Colon (tissue), 2 donors: Measurements from ENCODE around the gene TTC6.

ENCODE experiments used
- FAIRE-seq: peaks from 2 replicates; lab custom pipeline; 2012; peaks lifted over from hg19 to GRCh38; lab: Jason Lieb, UNC
- donor health status: control.
- donor health status: control.

TTC6 gene

DNA sequence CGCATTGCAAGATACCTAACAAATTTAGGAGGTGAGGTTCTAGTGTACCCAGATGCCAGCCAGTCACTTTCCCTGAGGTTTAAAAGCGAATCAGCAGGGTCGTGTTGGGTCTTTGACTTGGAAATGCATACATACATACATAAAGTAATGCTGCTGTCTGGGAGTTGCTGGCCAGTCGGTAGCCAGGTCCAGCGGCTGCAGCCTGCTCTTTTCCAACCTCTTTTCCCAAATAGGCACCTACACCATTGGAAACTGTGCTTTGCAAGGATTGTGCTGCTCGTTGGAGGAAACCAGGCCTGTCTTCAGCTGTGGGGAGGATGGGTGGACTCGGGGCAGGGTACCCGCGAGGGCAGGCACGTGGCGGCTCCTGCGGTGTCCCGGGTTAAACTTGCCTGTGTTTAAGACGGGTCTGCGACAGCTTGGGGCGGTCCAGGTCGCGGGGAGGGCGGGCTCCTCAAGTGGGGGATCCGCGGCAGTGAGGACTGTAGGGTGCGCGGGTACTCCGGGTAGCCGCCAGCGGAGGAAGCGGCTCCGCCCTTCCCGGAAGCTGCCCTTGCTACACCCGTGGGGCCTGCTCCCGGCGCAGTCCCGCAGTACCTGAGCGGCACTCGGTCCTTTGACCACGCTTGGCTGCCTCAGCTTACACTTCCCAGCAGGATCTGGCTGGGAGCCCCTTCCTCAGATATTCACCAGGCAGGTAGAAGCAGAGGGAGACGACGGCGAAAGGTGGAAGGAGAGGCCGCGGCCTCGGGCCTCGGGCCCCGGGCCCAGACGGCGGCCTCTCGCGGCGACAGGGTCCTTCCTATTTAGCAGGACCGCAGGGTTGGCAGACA, 2.7 kb downstream of the TTC6 start:
- FAIRE-seq = no peak

GRCh38 chr14:37598747-37599506, 3.5 kb downstream of the TTC6 start:
- no peak for FAIRE-seq

- no peak for FAIRE-seq
These were observed 4.3 kb downstream of the TTC6 start for GRCh38 chr14:37599507-37600368.

DNA sequence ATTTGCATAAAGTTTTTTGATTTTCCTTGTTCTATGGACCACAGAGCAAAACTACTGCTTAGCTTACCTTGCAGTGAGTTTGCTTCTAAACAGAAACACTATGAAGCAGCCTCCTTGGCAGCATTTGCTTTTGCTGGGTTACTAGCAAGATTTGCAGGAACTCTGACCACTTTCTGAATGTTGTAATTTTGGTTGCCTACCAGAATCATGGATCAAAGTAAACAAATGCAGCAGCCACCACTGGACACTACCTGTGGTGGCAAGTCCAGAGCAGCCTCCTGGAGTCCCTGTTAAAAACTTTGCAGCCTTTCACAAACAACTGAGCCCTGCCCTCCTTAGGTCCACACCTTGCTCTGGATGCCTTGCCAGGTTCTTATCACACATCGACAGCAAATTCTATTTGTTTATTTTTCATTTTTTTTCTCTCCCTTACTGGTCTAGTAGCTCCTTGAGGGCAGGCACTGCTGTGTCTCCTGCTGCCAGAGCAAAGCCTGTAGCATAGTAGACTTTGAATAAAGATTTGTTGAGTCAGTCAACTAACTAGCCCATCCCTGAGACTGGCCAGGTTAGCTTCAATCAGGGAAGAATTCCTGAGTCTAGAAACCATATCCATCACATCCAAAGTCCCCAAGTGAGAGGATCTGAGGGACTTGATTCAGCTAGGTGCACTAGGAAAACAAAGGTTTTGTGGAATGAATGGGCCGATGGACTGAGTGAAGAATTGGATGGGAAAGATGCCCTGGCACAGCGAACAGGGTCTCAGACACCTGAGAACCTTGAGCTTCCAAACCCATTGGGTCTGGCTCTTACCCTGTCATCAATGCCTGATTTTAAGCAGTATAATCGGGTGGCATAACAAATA, 5.7 kb downstream of the TTC6 start:
- FAIRE-seq = no peak

DNA sequence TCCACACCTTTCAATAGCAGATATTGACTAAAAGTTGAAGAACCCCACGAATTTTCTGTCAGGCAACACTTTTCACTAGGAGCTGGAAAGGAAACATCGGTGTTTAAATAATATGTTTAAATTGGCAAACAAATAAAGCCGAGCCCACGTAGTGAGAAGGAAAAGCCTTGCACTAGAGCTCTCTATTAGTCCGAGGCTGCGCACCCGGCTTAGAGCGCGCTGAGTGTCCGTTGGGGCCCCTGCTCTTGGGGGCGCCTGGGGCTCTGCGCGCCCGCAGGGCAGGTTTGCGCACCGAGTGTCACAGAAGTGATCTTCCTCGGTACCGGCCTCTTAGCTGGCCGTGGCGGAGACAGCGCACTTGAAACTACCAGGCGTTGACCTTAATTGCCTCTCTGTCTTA, 6.4 kb downstream of the TTC6 start:
- no peak for FAIRE-seq

DNA sequence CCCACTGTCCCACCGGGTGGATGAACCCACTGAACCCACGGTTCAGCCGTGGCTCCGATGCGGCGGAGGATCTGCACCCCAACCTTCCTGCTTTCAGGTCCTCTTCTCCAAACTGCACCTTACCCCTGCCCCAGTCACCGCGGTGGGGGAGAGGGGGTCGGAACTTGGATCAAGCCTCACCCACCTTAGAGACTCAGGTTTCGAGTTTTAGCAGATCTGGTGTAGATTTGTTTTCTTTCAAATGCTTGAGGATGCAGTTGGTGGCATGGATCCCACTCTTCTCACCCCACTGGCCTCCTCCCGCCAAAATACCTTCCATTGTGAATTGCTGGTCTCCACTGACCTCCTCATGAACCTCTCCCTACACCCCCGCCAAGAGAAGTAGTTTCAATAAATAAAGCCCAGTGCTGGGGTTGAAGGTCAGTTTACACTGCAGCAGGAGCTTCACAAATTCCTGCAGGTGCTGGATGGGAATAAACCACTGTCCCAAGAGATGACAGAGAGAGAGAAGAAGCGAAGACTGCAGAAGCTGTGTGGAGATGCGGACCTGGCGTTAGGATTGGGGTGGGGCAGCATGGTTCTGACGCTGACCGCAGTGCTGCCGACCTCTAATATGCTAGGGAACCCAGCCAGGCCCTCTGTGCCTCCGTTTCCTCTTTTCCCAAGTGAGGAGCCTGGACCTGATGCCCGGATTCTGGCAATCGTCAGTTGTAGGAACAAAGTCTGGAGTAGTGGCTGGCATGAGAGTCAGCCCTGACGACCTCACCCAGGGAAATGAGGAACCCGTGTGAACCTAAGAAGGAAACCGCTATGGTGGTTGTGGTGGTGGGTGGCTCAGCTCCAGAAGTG, 7.4 kb downstream of the TTC6 start:
- no peak for FAIRE-seq

DNA sequence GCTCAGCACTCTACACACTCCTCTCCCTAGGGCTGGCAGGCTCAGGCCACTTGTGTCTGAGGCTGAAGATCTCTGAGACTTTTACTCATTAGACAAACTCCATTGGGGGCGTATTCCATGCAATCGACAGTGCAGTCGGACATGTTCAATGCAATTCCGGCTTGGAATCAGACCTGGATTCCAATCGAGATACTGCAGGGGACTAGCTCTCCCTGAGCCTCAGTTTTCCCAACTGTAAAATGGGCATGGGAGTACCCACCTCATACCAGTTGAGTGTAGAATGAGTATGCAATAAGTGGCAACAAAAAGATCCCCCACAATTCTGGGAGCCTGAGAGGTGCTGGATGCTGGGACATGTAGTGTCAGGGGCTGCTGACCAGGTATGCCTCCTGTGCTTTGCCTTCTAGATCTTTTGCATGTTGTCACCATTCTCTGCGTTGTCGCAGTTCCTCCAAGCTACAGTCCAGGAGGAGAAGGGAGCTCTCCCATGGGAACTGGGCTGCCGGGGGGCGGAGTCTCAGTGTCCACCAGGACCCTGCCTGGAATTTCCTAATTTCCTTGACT, 8.3 kb downstream of the TTC6 start:
- FAIRE-seq = no peak

DNA sequence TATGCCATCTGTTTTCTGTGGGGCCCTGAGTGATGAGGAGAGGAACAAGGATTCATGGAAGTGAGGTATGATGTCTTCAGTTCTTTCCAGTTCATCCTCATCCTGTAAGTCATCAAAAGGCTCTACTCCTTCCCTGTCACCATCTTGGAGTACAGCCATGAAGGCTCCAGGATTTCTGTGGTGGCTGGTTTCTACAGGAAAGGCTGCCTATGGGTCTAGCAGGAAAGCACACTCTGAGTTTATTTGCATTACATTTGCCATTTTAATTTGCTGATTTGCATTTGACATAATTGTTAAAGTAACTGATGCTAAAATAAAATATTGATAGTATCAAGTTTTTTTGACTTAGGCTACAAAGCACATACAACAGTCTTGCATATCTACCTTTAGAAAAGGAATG, 11.2 kb downstream of the TTC6 start:
- no peak for FAIRE-seq

DNA sequence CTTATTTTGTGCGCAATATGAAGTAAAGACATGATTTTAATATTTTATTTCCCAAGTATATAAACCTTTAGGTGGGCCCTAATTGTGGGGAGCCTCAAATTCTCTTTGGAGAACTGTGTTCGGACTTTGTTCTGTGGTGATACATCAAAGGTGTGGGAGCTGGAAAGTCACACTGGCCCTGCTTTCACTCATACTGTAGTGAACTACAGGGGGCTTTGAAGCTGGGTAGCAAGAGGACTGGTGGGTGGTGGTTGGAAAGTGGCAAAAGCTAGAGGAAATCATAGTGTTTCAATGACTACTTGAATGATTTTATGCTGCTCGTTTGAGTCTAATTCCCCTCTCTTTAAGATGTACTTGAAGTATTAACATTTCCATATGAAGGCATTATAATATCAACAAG, 13.2 kb downstream of the TTC6 start:
- FAIRE-seq = no peak

GRCh38 chr14:37610945-37611523, 15.6 kb downstream of the TTC6 start:
- FAIRE-seq = no peak

GRCh38 chr14:37615582-37616289, 20.3 kb downstream of the TTC6 start:
- no peak for FAIRE-seq

DNA sequence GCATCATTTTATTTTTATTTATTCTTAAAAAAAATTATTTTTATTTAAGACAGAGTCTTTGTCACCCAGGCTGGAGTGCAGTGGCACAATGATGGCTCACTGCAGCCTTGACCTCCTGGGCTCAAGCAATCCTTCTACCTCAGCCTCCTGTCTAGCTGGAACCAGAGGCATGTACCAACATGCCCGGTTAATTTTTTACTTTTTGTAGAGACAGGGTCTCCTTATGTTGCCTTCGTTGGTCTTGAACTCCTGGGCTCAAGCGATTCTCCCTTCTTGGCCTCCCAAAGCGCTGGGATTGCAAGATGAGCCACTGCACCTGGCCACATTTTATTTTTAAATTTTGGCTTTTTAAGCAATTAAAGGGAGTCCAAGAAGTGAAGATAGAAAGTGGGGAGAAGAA, 21.4 kb downstream of the TTC6 start:
- no peak for FAIRE-seq

- FAIRE-seq = no peak
These were observed 22.5 kb downstream of the TTC6 start for GRCh38 chr14:37617864-37618365.

- no peak for FAIRE-seq
These were observed 23.1 kb downstream of the TTC6 start for GRCh38 chr14:37618498-37619028.

DNA sequence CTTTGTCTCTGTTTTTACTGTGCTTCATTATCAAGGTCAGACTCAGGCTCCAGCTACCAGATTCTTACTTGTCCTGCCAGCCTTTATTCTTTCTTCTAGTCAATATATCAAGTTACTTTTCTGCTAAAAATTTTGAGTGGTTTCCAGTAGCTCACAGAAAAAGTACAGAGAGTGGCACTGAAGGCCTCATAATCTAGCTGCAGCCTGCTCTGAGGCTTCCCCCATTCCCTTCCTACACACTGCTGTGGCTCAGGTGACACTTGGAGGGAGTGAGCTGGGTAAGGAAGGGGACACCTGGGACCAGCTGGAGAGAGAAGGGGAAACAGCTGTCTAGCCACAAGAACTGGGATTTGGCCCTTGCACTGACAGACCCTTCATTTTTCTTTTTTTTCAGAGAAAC, 25.4 kb downstream of the TTC6 start:
- FAIRE-seq = no peak

- no peak for FAIRE-seq
These were observed 26.9 kb downstream of the TTC6 start for GRCh38 chr14:37622231-37622923.

DNA sequence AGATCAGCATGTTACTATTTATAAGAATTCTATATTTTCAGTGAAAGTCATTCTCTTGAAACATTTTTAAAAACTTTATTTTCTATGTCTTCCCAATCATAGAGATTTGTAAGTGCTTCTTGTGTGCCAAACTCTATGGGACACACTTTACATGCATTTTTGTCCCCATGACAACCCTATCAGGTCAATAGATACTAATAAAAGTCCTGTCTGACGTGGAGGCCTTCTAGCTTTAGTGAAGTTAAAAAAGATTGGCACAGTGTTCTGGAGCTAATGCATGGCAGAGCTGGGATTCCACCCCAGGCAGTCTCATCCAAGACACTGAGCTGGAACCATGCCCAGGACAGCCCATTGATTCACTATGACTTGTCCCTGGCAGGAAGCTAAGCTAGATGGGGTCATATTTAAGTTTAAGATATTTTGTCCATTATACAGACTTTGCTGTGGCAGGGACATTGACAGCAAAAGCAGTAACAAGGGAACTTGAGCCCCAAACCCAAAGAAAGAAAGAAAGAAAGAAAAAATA, 28.1 kb downstream of the TTC6 start:
- no peak for FAIRE-seq

DNA sequence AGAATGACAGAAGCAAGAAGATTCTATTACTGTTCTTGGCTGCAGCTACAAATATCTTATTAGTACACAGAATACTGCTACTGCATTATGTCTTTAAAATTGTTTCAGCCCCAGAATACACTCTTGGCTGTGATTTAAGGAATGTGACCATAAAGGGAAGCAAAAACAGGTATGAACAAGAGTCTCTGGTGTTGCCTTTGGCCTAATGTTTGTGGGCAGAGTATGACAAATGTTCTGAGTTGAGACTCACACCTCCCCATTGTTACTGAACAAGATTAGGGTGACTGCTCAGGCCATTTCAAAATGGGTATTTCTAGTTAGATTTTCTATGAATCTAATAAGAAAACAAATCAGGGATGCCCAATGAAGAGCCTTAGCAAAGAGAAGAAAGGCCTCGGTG, 28.5 kb downstream of the TTC6 start:
- no peak for FAIRE-seq
